ENCODE measurements around the gene C6orf120.

DNA sequence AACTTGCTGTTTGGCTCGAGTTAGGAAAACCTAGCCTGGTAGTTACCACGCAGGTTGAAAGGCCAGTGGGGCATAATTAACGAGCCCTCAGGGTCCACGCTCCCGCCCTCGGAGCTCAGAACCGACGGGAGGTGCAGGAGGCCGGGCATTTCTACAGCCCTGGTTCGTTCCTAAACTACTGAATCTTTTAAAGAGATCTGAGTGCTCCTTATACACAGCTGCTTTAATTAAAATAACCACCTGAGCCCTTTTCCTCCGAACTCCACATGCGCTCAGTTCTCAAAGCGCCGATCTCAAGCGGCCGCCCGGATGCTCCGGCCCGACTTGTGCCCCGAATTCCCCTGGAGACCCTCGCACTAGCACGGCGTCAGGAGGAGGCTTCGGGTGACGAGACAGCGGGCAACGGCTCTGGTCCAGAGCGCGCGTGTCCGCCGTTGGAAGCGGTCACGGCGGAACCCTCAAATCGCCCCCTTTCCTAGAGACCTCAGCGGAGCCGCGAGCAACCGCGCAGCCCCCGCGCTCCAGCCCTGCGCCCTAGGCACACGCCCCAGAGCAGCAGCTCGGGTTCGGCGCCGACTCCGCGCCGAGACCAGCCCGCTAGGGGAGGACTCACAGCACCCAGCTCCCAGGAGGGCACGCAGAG lies 494 bp upstream of the C6orf120 start:
- TF ChIP-seq, protein P1, sequence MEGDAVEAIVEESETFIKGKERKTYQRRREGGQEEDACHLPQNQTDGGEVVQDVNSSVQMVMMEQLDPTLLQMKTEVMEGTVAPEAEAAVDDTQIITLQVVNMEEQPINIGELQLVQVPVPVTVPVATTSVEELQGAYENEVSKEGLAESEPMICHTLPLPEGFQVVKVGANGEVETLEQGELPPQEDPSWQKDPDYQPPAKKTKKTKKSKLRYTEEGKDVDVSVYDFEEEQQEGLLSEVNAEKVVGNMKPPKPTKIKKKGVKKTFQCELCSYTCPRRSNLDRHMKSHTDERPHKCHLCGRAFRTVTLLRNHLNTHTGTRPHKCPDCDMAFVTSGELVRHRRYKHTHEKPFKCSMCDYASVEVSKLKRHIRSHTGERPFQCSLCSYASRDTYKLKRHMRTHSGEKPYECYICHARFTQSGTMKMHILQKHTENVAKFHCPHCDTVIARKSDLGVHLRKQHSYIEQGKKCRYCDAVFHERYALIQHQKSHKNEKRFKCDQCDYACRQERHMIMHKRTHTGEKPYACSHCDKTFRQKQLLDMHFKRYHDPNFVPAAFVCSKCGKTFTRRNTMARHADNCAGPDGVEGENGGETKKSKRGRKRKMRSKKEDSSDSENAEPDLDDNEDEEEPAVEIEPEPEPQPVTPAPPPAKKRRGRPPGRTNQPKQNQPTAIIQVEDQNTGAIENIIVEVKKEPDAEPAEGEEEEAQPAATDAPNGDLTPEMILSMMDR (IDR thresholded peaks at IDR 0.05; ENCODE audit: low read depth, low read length, poor library complexity, severe bottlenecking) = peak; percentile 2
- no peak for TF ChIP-seq EZH2phosphoT487 (IDR thresholded peaks at IDR 0.05; ENCODE audit: borderline replicate concordance, low read length)
